Mucosa of gallbladder (tissue), 1 donor: ENCODE measurements around the gene GRIA2. TPM values are rescaled to one million over a fixed set of nuclear protein-coding genes. Genes with fewer than 3 reads are reported as not detected.
A peak's percentile ranks its signal among the peaks of the same experiment; 100 is the strongest.
"Not testable (repeated sequence)": the region's sequence is repeated elsewhere in the genome, so short reads cannot be mapped to it uniquely, and the experiment has no call there.

Source experiments
- DNase-seq: peaks from one replicate; pipeline ENCODE4 v3.0.0-alpha.2; 2020; ENCODE audit warnings: low spot score
- total RNA-seq: library from RNA; stranded (reverse); gene quantifications from one replicate; pipeline ENCODE4 v1.2.1, GENCODE V29; 2021
- donor health status: DM: no; HTN: no; CAD: no.

GRIA2 gene
- total RNA-seq, result 0.32 TPM

DNA sequence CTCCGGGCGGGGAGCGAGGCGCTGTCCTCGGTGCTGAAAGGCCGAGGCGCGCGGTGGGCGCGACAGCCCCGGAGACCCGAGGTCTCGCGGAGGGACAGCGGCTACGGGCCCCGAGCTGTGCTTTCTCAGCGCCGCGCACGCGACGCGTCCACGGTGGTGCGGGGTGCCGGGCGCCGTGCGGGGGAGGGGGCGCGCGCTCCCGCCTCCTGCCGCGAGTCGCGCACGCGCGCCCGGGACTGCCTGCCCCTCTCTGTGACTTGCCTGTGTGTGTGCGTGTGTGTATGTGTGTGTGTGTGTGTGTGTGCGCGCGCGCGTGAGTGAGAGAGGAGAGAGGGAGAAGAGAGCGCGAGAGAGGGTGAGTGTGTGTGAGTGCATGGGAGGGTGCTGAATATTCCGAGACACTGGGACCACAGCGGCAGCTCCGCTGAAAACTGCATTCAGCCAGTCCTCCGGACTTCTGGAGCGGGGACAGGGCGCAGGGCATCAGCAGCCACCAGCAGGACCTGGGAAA lies at the start of gene GRIA2:
GRIA2 (plus strand) TSS at position 358 of the 511 bp plus-strand sequence. CDS start 315 bp downstream, outside the sequence.
- peak; percentile 38 for DNase-seq

DNA sequence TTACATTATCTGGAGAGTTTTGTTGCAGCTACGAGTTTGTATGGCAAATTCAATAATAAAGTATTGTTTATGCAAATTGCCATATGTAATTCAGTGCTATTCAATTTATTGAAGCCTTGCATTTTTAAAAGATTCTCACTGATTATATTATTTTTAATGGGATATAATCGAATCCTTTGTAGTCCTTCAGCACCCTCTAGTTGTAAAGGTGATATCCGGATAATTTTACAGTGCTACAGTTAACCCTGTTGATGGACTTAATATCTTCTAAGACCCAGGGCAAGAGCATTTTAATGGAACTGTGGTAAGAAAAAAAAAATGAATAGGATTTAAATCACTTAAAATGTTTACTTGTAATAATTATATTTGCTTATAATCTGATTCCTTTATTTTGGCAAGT lies 48.5 kb upstream of the GRIA2 start:
- DNase-seq, result no peak

DNA sequence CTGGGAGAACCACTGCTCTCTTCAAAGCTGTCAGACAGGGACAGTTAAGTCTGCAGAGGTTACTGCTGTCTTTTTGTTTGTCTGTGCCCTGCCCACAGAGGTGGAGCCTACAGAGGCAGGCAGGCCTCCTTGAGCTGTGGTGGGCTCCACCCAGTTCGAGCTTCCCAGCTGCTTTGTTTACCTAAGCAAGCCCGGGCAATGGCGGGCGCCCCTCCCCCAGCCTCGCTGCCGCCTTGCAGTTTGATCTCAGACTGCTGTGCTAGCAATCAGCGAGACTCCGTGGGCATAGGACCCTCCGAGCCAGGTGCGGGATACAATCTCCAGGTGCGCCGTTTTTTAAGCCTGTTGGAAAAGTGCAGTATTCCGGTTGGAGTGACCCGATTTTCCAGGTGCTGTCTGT lies 40.3 kb upstream of the GRIA2 start:
- DNase-seq, result not testable (repeated sequence)

DNA sequence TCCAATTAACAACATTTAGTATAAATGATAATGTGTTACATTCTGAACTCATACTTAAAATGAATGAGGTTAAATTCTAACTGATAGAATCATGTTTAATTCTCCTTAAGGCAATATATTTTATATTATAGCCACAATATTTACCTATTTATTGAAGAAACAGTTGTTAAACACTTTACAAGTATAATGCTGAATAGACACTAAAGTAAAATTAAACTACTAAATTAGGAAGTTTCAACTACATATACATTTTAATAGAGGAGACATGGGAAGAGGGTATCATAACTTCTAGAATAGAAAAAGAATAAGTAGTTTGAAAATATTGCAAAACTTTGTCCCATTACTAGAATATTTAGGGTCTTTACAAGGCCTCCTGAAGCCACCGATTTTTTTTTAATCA lies 36.2 kb upstream of the GRIA2 start:
- DNase-seq, result no peak

DNA sequence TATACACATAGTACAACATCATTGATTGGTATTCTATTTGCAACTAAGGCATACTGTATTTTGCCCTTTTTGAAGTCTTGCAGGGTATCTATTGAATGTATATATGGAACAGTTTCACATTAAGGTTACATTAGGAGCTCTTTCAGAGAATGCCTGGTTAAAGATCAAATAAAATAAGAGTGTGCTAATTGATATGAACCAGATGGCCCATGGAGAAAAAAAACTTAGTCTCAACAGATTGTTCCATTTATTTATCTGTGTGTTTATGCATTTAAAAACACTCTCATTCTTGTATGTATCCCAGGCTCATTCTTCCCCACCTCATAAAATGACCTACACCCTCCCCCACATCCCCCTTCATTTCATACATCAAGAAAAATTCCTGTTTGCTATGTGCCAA lies 35.2 kb upstream of the GRIA2 start:
- no peak for DNase-seq

DNA sequence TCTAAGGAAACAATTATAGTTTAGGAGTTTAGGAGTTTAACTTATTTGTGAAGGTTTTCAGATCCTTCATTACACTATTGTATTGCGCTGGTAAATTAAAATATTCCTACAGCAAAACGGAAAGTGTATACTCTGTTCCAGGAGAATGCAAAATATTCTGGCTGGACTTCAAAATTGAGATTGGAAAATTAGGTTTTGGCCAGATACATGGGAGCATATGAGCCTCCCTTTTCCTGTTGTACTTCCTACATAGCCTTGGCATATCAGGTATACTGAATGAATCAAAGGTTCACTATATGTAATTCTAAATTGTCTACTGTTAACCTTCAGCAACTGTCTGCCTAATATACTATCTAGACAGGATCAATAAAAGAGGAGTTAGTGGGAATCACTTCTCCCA lies 25.2 kb upstream of the GRIA2 start:
- DNase-seq, result no peak

DNA sequence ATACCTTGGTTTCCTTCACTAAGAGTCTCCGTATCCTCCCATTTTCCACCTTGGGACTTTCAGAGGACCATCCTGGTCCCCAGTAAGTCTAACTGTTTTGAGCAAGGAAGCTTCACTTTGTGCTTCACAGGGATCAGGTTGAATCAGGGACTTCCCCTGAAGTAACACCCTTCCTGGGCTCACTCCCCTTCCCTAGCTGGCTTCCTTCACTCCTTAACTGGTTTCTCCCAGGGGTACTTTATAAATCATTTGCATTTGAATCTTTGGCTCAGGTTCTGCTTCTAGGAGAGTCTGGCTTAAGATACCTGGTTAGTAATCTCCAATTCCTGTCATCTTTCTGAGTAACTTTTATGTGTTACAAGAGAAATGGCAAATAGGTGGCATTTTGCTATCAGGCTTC lies 24.5 kb upstream of the GRIA2 start:
- DNase-seq, result no peak

DNA sequence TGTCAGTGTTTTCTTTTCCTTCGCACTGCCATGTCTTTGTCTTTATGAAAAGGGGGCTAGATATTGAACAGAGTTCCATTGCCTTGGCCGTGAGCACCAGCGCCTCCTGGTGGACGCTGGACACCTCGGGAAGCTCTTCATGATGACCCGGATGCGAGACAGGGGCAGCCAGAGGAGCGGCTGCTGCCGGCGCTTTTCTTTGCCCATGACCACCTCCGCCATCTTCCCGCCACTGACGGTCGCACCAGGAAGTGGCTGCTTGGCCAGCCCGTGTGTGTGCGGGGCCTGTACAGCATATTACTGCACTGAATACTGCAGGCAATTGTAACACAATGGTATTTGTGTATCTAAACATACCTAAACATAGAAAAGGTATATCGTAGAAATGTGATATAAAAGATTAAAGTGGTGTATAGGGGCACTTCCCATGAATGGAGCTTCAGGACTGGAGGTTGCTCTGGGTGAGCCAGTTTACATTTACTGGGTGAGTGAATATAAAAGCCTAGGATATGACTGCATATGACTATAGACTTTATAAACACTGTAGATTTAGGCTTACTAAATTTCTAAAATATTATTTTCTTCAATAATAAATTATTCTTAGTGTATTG lies 15.8 kb upstream of the GRIA2 start:
- no peak for DNase-seq

DNA sequence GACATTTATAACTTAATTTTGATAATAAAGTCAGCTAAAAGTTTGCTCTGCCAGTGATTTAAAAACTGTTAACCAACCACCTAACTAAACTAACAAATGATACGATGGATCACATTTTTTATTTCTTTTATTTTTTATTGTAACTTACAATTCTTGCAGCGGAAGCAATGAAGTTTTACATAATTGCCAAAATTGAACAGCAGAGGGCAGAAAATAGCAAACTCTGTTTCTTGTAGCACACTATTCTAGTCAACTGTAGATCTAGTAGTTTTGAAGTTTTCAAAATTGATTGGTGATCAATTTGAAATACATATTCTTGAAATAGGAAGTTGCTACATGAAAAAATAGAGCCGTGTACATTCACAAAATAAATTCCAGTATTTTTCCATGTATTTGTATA lies 2.8 kb upstream of the GRIA2 start:
- DNase-seq, result no peak

DNA sequence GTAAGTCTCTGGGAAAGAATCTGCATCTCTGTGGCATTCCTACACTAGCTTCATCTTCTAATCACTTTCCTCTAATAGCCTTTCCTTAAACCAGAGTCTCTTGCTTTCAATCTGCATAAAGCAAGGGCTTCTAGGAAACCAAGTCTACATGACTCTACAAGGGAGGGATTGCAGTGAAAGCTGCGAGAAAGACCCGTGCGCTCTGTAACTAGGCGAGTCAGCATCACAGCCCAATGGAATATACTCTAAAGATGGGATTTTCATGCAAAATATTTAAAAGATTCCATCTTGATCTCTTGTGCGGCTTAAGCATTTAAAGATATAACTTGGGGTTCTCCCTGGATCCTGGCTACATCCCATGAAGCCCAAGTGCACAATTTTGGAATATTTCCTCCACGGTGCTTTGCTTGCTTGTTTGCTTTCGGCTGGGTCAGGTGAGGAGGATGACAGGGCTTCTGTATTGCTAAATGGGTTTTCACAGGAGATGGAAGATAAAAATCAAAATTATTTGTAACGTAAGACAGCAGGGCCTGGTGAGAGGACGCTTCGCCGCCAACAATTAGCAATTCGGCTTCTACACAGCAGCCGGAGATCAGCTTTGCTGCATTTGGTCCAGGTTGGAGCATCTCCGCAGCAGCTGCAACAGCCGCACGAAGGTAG lies 687 bp upstream of the GRIA2 start:
- no peak for DNase-seq

DNA sequence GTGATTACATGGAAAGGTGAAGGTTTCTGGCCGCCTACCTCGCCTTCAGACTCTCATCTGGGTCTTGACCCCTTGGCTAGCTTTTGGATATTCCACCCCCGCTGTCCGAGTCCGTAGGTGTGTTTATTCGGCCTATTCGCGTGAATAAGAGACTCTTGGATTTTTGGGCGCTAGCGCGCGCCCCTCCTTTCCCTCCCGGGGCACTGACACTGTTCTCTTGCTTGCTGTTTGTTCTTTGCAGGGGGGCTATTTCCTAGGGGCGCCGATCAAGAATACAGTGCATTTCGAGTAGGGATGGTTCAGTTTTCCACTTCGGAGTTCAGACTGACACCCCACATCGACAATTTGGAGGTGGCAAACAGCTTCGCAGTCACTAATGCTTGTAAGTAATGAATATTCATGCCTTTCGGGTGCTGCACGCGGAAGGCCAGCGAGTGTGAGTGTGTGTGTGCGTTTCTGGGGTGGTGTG lies 932 bp downstream of the GRIA2 start:
- DNase-seq, result no peak

DNA sequence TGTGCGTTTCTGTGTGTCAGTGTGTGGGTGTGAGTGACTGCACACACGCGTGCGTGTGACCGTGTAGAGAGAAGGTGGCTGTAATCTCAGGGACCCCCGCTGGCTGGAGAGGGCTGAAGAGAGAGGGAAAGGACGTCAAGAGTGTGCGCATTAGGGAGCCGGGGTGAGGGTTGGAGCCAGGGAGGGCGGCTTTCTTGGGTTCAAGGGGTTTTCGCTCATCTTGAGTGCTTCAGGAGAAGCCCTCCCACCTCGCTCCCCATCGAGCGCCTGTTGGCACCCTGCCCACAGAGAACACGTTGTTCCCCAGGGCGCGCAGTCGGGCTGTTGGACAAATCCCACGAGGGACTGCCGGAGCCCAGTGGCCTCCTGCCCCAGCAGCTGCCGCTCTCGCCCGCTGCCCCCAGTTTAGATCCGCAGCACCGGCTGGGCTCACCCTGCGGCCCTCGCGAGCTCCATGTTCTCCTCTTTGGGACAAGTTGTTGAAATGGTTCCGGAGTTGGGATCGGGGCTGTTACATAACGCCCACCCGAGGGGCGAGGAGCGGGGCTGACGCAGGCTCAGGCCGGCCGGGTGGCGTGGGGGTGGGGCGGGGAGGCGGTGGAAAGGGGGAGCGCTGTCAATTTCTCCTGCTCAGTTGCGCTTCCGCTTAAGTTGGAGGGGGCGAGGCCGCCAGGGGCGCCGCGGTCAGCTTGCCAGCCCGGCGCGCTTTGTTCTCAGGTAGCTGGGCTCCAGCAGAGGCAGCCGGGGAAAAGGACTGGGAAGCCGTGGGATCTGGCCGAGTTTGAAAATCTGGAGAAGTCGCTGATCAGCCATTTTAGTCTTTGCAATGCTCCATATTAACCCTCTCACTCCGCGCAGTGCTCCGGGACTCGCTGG lies 1.6 kb downstream of the GRIA2 start:
- no peak for DNase-seq

DNA sequence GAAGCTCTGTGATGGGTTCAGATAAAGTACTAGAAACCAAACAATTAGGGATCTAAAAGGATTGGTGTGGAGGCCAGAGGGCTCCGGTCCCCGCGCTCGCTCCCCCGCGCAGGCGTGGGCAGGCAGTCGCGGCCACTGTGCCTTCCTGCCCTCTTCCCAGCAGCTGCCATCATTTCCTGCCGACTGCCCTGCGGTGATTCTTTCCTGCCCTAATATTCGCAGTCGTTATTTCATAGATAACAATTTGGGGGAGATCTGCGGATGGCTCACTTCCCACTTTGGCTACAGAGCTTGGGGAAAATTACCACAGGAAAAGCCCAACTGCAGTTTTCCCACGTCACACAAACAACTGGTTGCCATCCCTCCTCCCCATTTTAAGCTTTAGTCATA lies 2.2 kb downstream of the GRIA2 start:
- no peak for DNase-seq

DNA sequence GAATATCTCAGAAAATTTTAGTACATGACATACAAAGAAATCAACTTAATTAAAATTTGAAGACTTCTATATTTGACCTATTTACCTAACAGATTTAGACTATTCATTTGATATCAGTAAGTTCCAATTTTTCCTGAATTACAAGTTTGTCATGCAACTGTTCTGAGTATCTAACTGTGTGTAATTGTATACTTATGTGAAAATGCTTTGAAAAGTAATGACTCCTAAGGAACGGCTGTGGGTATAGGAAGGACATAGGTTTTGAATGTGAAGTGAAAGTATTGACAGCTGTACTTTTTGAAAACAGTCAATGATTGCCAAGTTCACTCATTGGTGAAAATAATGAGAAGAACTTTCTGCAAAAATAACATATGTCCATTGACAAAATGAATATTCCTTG lies 2.9 kb downstream of the GRIA2 start:
- DNase-seq, result no peak

DNA sequence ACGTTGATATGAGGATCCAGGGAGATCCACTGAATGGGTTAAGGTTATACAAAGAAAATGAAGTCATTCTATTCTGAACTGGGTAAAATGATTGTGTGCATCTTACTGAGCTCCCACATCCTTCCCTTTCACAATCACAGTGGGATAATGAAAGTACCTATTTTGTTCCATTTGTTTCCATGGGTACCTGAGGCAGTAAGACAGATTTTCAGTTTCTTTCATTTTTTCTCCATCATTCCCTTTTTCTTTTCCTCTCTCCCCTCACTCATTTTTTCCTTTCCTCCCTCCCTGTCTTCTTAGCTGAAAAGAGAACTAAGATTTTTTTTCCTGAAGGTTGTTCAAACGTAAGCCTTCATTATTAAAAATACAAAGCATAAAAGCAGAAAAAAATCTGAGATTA lies 4.6 kb downstream of the GRIA2 start:
- no peak for DNase-seq

DNA sequence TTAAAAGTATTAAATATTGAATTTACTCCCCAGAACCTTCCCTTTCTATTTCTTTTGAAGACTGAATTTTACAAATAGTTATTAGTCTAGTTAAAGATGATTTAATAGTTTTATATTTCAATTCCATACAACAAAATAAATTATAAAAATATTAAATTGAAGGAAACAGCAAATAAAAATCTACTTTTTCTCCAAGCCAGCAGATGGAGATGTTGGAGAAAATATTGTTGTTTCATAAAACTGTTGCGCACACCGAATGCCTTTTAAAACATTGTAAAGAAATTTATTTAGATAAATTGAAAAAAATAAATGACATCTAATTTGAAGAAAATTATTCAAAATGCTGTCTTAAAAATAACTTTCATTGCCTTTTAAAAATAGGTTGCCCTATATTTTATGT lies 5.5 kb downstream of the GRIA2 start:
- no peak for DNase-seq

DNA sequence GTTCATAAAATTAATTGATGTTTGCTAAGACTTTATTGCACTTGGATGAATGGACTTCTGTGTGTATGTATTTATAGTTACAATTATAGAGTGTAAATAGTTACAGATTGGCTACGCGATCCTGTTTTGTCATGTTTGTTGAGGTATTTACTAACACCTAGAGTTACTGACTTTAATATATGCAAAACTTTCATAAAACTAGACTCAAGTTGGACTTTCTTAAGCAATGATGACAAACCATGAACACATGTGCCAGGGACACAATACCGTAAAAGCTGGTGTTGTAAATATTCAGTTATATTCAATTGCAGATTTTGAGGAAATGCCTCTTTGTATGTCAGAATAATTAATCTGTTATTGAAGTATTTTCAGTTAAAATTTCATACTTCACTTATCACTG lies 6.1 kb downstream of the GRIA2 start:
- no peak for DNase-seq

DNA sequence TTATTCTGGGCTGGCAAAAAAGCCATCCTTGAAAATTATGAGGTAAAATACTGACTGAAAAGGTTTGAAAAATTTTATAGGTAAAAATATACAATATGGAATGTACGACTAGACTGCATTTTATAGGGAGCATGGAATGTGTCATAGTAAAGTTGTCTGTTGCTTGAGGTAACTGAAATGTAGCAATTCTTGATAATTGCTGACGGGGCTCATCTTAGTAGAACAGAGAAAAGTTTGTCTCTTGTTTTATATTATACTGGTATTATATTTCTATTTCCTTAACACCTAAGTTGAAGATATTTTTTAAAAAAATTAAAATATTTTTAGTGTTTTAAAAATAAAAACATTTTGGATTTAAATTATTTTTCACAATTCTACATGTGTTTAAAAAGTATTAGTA lies 11.0 kb downstream of the GRIA2 start:
- DNase-seq, result no peak

DNA sequence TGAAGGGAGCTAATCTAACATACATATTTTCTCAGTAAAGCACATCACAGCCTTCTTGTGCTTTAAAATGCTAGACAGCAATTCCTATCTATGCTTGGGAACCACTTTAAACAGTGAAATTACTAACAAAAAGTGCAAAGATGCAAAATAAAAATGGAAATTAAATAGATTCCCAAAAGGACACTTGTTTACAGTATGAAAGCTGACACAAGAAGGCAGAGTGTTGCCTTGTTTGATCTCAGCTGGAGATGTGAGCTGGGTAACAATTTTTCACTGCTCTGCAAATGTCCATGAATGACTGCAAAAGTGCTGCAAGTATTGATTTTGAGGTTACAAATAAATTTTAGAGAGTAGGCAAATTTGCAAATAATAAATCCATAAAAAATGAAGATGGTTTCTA lies 22.3 kb downstream of the GRIA2 start:
- no peak for DNase-seq

DNA sequence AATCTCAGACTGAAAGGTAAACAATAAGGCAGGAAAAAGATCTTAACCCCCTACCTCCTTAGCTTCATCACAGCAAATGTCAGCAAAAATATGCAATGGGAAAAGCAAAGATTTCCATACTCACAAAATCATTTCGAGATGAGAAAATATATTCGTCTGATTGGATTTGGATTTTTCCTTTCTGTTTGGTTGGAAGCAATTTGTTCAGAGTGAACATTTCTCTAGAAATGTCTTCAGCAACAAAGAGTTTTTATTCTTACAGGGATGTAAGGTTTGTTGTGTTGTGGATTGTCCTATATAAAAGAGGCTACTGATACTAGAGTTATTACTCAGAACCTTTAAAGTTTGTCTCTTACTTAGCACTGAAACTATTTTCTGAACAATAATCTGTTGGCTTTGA lies 23.8 kb downstream of the GRIA2 start:
- no peak for DNase-seq

DNA sequence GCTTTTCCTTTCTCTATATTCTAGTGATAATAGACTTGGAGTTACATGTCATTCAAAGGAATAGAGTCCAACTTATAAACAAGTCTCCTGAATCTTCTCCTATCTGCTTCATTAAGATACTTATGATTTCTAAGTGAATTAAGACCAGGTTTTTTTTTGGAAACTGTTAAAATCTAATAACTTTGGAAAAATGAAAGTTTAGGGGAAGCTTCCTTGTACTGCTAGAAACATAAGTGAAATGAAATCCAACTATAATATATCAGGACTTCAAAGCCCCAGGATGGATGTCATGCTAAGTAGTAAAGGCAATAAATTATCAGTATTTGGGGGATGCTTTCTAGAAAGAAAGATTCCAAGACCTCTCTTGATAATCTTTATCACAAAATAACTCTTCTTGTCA lies 24.8 kb downstream of the GRIA2 start:
- no peak for DNase-seq

DNA sequence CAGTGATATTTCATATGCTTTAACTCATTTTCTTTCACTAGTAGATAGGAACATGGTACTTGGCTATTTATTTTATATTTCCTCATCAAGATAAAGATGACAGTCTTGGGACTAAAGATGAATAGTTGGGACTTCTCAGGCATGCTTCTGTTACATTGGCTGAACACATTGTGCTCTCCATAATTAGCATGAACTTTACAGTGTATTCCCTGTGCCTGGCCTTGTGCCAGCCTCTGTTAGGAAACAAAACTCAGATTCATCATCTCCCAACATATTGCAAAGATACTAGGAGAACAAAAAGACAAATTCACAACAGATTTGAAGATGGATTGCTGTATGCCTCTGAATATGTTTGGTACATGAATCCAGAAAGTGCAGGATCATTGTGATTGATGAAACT lies 26.4 kb downstream of the GRIA2 start:
- DNase-seq, result no peak

DNA sequence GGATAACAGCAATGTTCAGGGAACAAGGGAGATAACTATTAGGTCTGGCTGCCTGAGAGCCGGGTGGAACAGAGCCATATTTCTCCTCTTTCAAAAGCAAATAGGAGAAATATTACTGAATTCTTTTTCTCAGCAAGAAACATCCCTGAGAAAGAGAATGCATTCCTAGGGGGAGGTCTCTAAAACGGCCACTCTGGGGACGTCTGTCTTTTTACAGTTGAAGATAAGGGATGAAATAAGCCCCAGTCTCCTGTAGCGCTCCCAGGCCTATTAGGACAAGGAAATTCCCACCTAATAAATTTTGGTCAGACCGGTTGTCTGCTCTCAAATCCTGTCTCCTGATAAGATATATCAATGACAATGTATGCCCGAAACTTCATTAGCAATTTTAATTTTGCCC lies 37.6 kb downstream of the GRIA2 start:
- DNase-seq, result not testable (repeated sequence)
